Suprapubic skin (tissue), 4 donors: ENCODE data around the gene AKAP17A.

Source experiments
- EP300 ChIP-seq: sonication (generic); formaldehyde crosslinking; IDR thresholded peaks from one replicate; pipeline ENCODE4 v1.6.1; 2017; ENCODE audit warnings: antibody characterized with exemption
- POLR2AphosphoS5 ChIP-seq, 3 donors: sonication (generic); formaldehyde crosslinking; IDR thresholded peaks; one replicate each; pipeline ENCODE4 v1.6.1; 2017; ENCODE audit warnings: antibody characterized with exemption in 3 of 3
- TF ChIP-seq, protein P1 (sequence below), 2 donors: fragments of 200-600 bp in 1 of 2; fragments of 450-650 bp in 1 of 2; sonication (generic) in 1 of 2; IDR thresholded peaks; one replicate each; pipeline ENCODE4 v1.5.1; 2016 to 2019; ENCODE audit warnings: antibody characterized with exemption in 2 of 2, mild to moderate bottlenecking in 1 of 2, moderate library complexity in 1 of 2

DNA sequence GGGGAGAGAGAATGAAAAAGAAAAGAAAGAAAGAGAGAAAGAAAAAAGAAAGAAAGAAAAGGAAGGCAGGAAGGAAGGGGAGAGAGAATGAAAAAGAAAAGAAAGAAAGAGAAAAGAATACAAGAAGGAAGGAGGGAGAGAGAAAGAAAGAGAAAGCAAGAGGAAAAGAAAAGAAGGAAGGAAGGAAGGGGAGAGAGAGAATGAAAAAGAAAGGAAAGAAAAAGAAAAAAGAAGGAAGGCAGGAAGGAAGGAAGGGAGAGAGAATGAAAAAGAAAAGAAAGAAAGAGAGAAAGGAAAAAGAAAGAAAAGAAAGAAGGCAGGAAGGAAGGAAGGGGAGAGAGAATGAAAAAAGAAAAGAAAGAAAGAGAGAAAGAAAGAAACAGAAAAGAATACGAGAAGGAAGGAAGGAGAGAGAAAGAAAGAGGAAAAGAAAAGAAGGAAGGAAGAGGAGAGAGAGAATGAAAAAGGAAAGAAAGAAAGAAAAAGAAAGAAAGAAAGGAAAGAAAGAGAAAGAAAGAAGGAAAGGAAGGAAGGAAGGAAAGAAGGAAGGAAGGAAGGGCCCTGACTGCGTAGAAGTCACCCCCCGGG lies 39.4 kb upstream of the AKAP17A start:
- TF ChIP-seq POLR2AphosphoS5 (IDR thresholded peaks at IDR 0.05), result no peak
- TF ChIP-seq, protein P1, sequence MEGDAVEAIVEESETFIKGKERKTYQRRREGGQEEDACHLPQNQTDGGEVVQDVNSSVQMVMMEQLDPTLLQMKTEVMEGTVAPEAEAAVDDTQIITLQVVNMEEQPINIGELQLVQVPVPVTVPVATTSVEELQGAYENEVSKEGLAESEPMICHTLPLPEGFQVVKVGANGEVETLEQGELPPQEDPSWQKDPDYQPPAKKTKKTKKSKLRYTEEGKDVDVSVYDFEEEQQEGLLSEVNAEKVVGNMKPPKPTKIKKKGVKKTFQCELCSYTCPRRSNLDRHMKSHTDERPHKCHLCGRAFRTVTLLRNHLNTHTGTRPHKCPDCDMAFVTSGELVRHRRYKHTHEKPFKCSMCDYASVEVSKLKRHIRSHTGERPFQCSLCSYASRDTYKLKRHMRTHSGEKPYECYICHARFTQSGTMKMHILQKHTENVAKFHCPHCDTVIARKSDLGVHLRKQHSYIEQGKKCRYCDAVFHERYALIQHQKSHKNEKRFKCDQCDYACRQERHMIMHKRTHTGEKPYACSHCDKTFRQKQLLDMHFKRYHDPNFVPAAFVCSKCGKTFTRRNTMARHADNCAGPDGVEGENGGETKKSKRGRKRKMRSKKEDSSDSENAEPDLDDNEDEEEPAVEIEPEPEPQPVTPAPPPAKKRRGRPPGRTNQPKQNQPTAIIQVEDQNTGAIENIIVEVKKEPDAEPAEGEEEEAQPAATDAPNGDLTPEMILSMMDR (IDR thresholded peaks at IDR 0.05), result no peak
- TF ChIP-seq EP300, result no peak
